ENCODE measurements around the gene SMIM35.

SMIM35 gene

DNA sequence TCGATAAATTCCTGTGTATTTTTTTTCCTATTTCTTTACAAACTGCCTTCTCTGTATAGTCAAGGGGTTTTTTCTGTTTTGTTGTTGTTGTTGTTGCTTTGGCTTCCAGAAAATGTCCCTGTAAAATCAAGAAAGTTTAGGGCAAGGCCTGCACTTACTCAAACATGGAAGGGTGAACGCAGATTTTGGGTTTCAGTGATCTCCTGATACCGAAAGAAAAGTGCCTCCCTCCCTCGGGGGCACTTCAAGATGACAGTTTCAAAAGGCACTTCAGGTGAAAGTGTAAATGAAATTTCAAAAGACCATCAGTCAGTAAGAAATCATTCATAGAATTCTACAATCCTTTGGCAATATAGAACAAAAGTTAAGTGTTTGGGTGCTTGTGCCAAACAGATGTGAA lies 53.3 kb downstream of the SMIM35 start:
- no peak for DNase-seq (ENCODE audit: low read depth, low spot score)
- TF ChIP-seq, protein P1, sequence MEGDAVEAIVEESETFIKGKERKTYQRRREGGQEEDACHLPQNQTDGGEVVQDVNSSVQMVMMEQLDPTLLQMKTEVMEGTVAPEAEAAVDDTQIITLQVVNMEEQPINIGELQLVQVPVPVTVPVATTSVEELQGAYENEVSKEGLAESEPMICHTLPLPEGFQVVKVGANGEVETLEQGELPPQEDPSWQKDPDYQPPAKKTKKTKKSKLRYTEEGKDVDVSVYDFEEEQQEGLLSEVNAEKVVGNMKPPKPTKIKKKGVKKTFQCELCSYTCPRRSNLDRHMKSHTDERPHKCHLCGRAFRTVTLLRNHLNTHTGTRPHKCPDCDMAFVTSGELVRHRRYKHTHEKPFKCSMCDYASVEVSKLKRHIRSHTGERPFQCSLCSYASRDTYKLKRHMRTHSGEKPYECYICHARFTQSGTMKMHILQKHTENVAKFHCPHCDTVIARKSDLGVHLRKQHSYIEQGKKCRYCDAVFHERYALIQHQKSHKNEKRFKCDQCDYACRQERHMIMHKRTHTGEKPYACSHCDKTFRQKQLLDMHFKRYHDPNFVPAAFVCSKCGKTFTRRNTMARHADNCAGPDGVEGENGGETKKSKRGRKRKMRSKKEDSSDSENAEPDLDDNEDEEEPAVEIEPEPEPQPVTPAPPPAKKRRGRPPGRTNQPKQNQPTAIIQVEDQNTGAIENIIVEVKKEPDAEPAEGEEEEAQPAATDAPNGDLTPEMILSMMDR (IDR thresholded peaks at IDR 0.05; ENCODE audit: insufficient read depth, low read length, missing control alignments): no peak
- CTCF ChIA-PET: no interaction called here
- H3K4me3 ChIP-seq (ENCODE audit: low read depth, low read length): no peak overlapping the region
- POLR2A ChIA-PET: no interaction called here

DNA sequence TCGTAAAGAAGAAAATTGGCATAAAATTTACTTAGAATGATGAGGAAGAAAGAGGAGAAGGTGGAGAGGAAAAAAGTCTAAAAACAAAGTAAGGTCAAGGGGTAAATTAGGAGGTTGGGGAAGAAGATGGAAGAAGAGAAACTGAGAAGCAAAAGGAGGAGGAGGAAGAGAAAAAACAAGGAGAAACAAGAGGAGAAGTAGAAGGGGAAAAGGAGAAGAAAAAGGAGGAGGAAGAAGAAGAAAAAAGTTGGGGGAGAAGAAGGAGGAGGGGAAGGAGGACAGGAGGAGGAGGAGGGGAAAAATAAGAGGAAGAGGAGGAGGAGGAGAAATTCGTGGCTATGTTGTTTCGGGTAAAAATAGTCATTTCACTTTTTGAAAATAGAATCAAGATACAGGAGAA lies 58.1 kb downstream of the SMIM35 start:
- POLR2A ChIA-PET: no interaction called here
- CTCF ChIA-PET: no interaction called here
- H3K4me3 ChIP-seq (ENCODE audit: low read depth, low read length): no peak overlapping the region
- TF ChIP-seq, protein P1 (IDR thresholded peaks at IDR 0.05; ENCODE audit: insufficient read depth, low read length, missing control alignments): no peak
- DNase-seq (ENCODE audit: low read depth, low spot score): no peak

DNA sequence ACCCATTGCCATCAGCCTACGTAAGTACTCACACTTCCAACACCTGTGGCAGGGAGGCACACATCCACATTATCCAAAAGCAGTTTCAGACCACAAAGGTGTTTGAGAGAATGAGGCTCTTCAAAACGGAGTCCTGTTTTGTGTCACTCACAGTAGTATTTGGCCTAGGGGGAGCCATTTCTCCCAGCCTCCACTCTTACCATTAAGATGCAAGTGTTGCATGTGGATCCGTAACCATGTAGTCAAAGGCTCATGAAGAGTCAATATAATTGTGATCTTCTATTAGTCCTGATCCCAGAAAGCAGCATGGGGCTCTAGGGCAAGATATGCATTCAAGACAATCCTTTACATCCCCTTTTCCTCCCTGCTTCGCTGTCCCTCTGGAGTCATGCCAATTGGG lies 59.1 kb downstream of the SMIM35 start:
- CTCF ChIA-PET: no interaction called here
- POLR2A ChIA-PET: no interaction called here
- TF ChIP-seq, protein P1 (IDR thresholded peaks at IDR 0.05; ENCODE audit: insufficient read depth, low read length, missing control alignments): no peak
- no peak for DNase-seq (ENCODE audit: low read depth, low spot score)
- no peak overlapping the region for H3K4me3 ChIP-seq (ENCODE audit: low read depth, low read length)

DNA sequence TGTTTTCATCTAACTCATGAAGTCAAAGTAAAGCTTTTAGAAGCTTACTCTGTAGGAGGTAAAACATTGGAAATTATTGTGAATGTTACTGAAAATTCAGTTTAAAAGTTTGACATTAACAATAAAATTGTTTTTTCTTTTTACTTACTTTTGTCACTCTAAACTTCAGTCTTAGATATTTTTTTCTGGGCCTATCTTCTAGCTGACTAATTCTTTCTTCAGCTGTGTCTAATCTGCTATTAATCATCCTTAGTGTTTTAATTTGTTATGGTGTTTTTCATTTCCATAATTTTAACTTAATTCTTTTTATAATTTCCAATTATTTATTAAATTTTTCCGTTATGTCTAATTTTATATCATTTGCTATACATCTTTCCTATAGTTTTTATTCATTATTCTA lies 65.6 kb downstream of the SMIM35 start:
- CTCF ChIA-PET: interaction anchor here (1.3 kb wide), 1 partner anchor 32 kb away, joined by 3 read pairs; no protein-coding TSS in a partner anchor
- no peak overlapping the region for H3K4me3 ChIP-seq (ENCODE audit: low read depth, low read length)
- TF ChIP-seq, protein P1 (IDR thresholded peaks at IDR 0.05; ENCODE audit: insufficient read depth, low read length, missing control alignments): no peak
- no peak for DNase-seq (ENCODE audit: low read depth, low spot score)
- POLR2A ChIA-PET: no interaction called here

DNA sequence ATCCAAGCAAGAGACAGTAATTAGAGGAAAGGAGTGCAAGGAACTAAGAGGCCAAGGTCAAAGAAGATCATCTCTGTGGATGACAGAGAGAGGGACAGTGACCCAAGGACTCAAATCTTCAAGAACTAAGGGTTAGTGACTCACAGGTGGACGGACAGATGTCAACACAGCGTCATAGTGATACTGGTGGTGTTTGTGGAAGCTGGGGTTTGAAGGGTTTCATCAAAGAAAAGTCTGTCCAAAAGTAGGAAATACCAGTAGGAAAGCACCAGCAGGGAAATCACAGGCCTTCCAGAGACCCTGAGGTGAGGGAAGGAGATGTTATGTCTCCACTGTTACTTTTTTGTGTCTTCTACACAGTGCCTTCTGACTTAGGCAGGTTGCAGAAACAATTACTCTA lies 68.4 kb downstream of the SMIM35 start:
- TF ChIP-seq, protein P1 (IDR thresholded peaks at IDR 0.05; ENCODE audit: insufficient read depth, low read length, missing control alignments): no peak

DNA sequence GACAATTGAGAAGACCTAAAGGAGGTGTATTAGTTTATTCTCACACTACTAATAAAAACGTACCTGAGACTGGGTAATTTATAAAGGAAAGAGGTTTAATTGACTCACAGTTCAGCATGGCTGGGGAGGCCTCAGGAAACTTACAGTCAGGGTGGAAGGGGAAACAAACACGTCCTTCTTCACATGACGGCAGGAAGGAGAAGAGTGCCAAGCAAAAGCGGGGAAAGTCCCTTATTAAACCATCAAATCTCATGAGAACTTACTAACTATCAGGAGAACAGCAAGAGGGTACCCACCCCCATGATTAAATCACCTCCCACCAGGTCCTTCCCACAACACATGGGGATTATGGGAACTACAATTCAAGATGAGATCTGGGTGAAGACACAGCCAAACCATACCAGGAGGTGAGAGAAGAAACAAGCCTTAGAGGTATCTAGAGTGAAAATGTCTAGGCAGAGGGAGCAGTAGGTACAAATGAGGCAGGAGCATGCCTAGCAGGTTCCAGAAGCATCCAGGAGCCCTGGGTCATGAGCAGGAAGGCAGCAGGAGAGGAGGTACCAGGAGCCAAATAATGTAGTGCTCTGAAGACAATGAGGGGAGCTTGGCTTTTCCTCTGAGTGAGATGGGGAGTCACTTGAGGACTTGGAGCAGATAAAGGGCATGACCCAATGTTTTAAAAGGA lies 69.0 kb downstream of the SMIM35 start:
- TF ChIP-seq, protein P1 (IDR thresholded peaks at IDR 0.05; ENCODE audit: insufficient read depth, low read length, missing control alignments): no peak
- ChIA-PET POLR2A (no interaction called here), CTCF (no interaction called here)
- no peak for DNase-seq (ENCODE audit: low read depth, low spot score)
- H3K4me3 ChIP-seq (ENCODE audit: low read depth, low read length): no peak overlapping the region

More for the DNA sequence above, 68.4 kb downstream of the SMIM35 start:
- H3K4me3 ChIP-seq (ENCODE audit: low read depth, low read length): no peak overlapping the region
- DNase-seq (ENCODE audit: low read depth, low spot score): no peak
- CTCF ChIA-PET: interaction anchor here (1.8 kb wide), 1 partner anchor 72 kb away, joined by 4 read pairs; no protein-coding TSS in a partner anchor
- POLR2A ChIA-PET: no interaction called here
